Dendritic cell treated with granulocyte-macrophage colony-stimulating factor and Interleukin-4, amounts not matched to agents 40 ng/mL and 50 ng/mL, for 4 days (primary cell): ENCODE measurements around the gene CD70.
"Not testable (repeated sequence)": the region's sequence is repeated elsewhere in the genome, so short reads cannot be mapped to it uniquely, and the experiment has no call there.

Source experiments
- H3K27ac Mint-ChIP-seq: one replicate; pipeline ENCODE4 v1.8.0; 2022; ENCODE audit warnings: mild to moderate bottlenecking, mixed read lengths
- H3K27me3 Mint-ChIP-seq: one replicate; pipeline ENCODE4 v1.8.0; 2022; ENCODE audit warnings: mild to moderate bottlenecking, mixed read lengths
- H3K36me3 Mint-ChIP-seq: one replicate; pipeline ENCODE4 v1.8.0; 2022; ENCODE audit warnings: low read depth, mixed read lengths
- H3K4me1 Mint-ChIP-seq: one replicate; pipeline ENCODE4 v1.8.0; 2022; ENCODE audit warnings: low read depth, mixed read lengths
- H3K4me3 Mint-ChIP-seq: one replicate; pipeline ENCODE4 v1.8.0; 2022; ENCODE audit warnings: mild to moderate bottlenecking, moderate library complexity, mixed read lengths
- H3K9me3 Mint-ChIP-seq: one replicate; pipeline ENCODE4 v1.8.0; 2022; ENCODE audit warnings: mixed read lengths
- intact Hi-C: fragments of 100-400 bp; cut with micrococcal nuclease; formaldehyde crosslinking; loops from one replicate; pipeline ENCODE4 v1.15.0; 2022

CD70 gene, protein sequence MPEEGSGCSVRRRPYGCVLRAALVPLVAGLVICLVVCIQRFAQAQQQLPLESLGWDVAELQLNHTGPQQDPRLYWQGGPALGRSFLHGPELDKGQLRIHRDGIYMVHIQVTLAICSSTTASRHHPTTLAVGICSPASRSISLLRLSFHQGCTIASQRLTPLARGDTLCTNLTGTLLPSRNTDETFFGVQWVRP

DNA sequence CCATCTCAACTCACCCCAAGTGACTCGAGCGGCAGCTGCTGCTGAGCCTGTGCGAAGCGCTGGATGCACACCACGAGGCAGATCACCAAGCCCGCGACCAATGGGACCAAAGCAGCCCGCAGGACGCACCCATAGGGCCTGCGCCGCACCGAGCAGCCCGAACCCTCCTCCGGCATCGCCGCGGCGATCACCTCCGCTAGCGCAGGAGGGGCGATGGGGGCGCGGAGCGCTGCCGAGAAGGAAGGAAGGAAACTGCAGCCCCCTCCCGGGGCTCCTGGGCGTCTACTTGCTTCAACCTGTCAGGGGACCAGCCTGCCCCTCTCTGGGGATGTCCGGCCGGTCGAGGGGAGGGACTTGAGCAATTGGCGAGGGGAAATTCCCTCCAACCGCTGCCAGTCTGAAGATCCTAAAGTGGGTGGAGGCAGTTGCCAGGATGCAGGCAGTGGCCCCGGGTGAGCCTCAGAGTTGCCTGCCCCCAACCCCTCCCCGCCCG, at the start of gene CD70:
CD70 (minus strand) TSS at position 324 of the 493 bp plus-strand sequence; CDS start at position 176, 148 bp downstream.
- Mint-ChIP-seq H3K27me3 (peaks cover 94% of the 10 kb centered on the region), H3K9me3 (no peaks in the 10 kb centered on the region), H3K27ac (peak within 1 kb of the TSS; percentile 16), H3K4me3 (peak within 1 kb of the TSS; percentile 56), H3K4me1 (peaks cover 56% of the 10 kb centered on the region), H3K36me3 (no peaks in the 10 kb centered on the region)
- intact Hi-C loops: no loop called here

DNA sequence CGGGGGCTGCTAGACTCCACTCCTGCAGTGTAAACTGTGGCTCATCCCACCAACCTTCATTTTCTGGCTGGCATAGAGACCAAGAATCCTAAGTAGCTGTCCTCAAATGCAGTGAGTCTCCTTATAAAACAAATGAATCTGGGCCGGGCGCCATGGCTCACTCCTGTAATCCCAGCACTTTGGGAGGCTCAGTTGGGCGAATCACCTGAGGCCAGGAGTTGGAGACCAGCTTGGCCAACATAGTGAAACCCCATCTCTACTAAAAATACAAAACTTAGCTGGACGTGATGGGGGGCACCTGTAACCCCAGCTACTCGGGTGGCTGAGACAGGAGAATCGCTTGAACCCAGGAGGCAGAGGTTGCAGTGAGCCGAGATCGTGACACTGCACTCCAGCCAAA, 49.4 kb upstream of the CD70 start:
- H3K9me3 Mint-ChIP-seq, H3K4me3 Mint-ChIP-seq, H3K36me3 Mint-ChIP-seq, H3K27ac Mint-ChIP-seq, intact Hi-C loops: not testable (repeated sequence)
- H3K27me3 Mint-ChIP-seq: peaks cover 63% of the 10 kb centered on the region
- H3K4me1 Mint-ChIP-seq: peaks cover 21% of the 10 kb centered on the region

DNA sequence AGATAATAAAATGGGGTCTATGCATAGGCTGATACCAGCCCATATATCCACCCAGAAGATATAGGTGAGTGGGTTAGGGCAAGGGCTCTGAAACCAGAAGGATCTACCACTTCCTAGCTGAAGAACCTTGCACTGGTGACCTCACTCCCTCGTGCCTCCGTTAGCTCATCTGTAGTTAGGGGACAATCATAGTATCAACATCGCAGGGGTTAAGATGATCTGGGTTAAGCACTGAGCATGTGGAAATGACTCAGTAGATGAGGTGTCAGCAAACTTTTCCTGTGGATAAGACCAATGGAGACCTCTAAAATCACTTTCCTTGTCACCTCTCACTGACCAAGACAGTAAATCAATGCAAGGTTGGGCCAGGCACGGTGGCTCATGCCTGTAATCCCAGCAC, 48.5 kb upstream of the CD70 start:
- peaks cover 56% of the 10 kb centered on the region for H3K27me3 Mint-ChIP-seq
- intact Hi-C loops: loop anchor here (10.0 kb wide), 1 partner anchor 75 kb away; no protein-coding TSS in a partner anchor
- peaks cover 4% of the 10 kb centered on the region for H3K9me3 Mint-ChIP-seq
- H3K4me1 Mint-ChIP-seq: peaks cover 21% of the 10 kb centered on the region
- H3K36me3 Mint-ChIP-seq: no peaks in the 10 kb centered on the region
- no peak overlapping the region for H3K4me3 Mint-ChIP-seq
- H3K27ac Mint-ChIP-seq: no peak overlapping the region

DNA sequence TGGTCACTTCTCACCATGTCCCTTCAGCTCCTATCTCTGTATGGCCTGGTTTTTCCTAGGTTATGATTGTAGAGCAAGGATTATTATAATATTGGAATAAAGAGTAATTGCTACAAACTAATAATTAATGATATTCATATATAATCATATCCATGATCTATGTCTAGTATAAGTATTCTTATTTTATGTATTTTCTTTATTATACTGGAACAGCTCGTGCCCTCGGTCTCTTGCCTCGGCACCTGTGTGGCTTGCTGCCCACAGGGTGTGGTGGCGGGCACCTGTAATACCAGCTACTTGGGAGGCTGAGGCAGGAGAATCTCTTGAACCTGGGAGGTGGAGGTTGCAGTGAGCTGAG, 42.5 kb upstream of the CD70 start:
- peaks cover 55% of the 10 kb centered on the region for H3K27me3 Mint-ChIP-seq
- not testable (repeated sequence) for H3K27ac Mint-ChIP-seq, H3K36me3 Mint-ChIP-seq, H3K4me3 Mint-ChIP-seq, H3K9me3 Mint-ChIP-seq
- intact Hi-C loops: loop anchor here (2.0 to 10.0 kb wide), 2 partner anchors 81 to 117 kb away; no protein-coding TSS in a partner anchor
- peaks cover 13% of the 10 kb centered on the region for H3K4me1 Mint-ChIP-seq

DNA sequence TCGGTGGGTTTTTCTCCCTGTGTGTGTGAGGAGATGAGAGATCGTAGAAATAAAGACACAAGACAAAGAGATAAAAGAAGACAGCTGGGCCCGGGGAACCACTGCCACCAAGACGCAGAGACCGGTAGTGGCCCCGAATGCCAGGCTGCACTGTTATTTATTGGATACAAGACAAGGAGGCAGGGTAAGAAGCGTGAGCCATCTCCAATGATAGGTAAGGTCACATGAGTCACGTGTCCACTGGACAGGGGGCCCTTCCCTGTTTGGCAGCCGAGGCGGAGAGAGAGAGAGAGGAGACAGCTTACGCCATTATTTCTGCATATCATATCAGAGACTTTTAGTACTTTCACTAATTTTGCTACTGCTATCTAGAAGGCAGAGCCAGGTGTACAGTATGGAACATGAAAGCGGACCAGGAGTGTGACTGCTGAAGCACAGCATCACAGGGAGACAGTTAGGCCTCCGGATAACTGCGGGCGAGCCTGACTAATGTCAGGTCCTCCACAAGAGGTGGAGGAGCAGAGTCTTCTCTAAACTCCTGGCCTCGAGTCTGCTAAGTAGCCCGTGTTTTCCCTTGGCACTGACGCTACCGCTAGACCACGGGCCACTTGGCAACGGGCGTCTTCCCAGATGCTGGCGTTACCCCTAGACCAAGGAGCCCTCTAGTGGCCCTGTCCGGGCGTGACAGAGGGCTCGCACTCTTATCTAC, 42.0 kb upstream of the CD70 start:
- H3K27me3 Mint-ChIP-seq: peaks cover 53% of the 10 kb centered on the region
- not testable (repeated sequence) for H3K36me3 Mint-ChIP-seq, H3K9me3 Mint-ChIP-seq, H3K4me1 Mint-ChIP-seq, H3K27ac Mint-ChIP-seq, H3K4me3 Mint-ChIP-seq
- intact Hi-C loops: loop anchor here (1.0 to 10.0 kb wide), 3 partner anchors 82 to 230 kb away; no protein-coding TSS in a partner anchor

DNA sequence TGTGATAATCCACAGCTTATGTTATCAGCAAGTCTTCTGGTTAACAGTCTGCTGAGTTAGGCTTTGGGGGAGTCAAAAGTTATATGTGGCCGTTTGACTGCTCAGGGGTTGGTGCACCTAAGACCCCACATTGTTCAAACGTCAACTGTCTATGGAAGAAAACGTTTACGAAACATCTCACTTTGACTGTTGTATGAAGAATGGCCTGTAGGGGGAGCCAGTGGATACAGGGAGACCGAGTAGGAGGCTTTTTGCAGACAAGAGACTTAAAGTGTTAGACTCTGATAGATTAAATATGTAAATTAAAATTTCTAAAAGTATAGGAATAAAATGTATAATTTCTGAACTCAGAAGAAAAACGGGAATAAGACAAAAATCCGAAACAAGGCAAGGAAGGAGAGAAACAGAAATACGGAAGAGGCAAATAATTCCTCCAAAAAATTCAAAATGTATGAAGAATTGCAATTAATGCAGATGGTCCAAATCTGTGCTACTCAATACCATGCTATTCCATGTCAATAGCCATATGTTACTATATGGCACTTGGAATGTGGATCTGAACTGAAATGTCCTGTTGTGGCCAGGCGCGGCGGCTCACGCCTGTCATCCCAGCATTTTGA, 41.2 kb upstream of the CD70 start:
- peaks cover 15% of the 10 kb centered on the region for H3K9me3 Mint-ChIP-seq
- H3K4me3 Mint-ChIP-seq: no peak overlapping the region
- intact Hi-C loops: loop anchor here (1.0 to 10.0 kb wide), 3 partner anchors 83 to 231 kb away; no protein-coding TSS in a partner anchor
- H3K27me3 Mint-ChIP-seq: peaks cover 52% of the 10 kb centered on the region
- H3K4me1 Mint-ChIP-seq: peaks cover 9% of the 10 kb centered on the region
- H3K36me3 Mint-ChIP-seq: peaks cover 2% of the 10 kb centered on the region
- H3K27ac Mint-ChIP-seq: no peak overlapping the region

DNA sequence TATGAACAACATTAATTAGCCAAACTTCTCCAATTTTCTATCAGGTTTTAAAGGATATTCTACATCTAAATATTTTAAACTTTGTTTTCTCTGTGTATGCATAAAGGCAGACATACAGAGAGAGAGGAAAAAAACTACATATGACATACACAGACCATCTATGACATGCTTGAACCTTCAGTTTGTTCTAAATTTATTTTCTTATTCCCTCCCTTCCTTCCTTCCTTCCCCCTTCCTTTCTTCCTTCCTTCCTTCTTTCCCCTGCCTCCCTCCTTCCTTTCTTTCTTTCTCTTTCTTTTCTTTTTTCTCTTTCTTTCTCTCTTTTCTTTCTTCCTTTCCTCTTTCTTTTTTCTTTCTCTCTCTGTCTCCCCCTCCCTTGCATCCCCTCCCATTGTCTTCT, 35.8 kb upstream of the CD70 start:
- no peak overlapping the region for H3K4me3 Mint-ChIP-seq
- H3K4me1 Mint-ChIP-seq: peaks cover 12% of the 10 kb centered on the region
- no peak overlapping the region for H3K27ac Mint-ChIP-seq
- H3K27me3 Mint-ChIP-seq: peaks cover 66% of the 10 kb centered on the region
- intact Hi-C loops: loop anchor here (10.0 kb wide), 1 partner anchor 72 kb away; no protein-coding TSS in a partner anchor
- peaks cover 7% of the 10 kb centered on the region for H3K36me3 Mint-ChIP-seq
- peaks cover 13% of the 10 kb centered on the region for H3K9me3 Mint-ChIP-seq

DNA sequence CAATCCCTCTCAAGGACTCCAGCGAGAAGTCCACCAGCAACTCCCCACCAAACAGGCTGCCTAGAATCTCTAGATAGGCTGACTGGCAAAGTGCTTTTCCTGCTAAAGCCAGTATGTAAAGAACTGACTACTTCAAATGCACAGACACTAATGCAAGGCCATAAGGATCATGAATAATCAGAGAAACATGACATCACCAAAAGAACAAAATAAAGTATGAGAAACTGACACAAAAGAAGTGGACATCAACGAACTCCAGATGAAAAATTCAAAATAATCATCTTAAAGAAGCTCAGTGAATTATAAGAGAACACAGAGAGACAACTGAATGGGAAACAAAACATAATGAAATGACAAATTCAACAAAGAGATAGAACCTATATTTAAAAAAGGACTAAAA, 26.4 kb upstream of the CD70 start:
- Mint-ChIP-seq H3K27ac (no peak overlapping the region), H3K4me3 (no peak overlapping the region), H3K4me1 (peaks cover 9% of the 10 kb centered on the region), H3K27me3 (peaks cover 76% of the 10 kb centered on the region), H3K36me3 (no peaks in the 10 kb centered on the region), H3K9me3 (peaks cover 27% of the 10 kb centered on the region)
- intact Hi-C loops: no loop called here

DNA sequence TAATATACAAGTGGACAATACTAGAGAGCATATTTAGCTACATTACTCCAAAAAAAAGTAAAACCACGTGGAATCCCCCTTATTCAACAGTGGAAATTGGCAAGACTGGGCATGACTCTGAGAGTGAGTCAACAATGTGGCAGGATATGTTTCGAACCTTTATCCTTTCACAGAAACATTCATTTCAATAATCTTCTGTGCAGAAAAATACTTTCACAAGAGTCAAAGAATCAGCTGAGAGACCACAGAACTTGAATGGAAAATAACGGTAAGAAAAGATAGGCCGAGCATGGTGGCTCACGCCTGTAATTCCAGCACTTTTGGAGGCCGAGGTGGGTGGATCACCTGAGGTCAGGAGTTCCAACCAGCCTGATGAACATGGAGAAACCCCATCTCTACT, 25.1 kb upstream of the CD70 start:
- no peak overlapping the region for H3K4me3 Mint-ChIP-seq
- H3K27ac Mint-ChIP-seq: no peak overlapping the region

DNA sequence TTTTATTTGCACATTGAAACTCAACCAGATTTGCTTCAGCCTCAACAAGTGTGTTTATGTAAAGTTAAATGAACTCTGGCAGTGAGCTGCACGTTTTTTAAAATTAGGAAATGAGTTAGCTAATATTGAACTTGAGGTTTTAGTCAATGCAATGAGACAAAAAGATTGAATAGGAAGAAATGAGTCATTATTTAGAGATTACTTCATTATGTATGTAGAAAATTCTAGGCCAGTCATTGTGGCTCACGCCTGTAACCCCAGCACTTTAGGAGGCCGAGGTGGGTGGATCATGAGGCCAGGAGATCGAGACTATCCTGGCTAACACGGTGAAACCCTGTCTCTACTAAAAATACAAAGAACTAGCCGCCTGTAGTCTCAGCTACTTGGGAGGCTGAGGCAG, 22.8 kb upstream of the CD70 start:
- Mint-ChIP-seq H3K4me3 (no peak overlapping the region), H3K9me3 (peaks cover 12% of the 10 kb centered on the region), H3K27ac (no peak overlapping the region)

More for the DNA sequence above, 25.1 kb upstream of the CD70 start:
- Mint-ChIP-seq H3K27me3 (peaks cover 78% of the 10 kb centered on the region), H3K36me3 (no peaks in the 10 kb centered on the region), H3K9me3 (peaks cover 27% of the 10 kb centered on the region), H3K4me1 (peaks cover 9% of the 10 kb centered on the region)
- intact Hi-C loops: no loop called here

DNA sequence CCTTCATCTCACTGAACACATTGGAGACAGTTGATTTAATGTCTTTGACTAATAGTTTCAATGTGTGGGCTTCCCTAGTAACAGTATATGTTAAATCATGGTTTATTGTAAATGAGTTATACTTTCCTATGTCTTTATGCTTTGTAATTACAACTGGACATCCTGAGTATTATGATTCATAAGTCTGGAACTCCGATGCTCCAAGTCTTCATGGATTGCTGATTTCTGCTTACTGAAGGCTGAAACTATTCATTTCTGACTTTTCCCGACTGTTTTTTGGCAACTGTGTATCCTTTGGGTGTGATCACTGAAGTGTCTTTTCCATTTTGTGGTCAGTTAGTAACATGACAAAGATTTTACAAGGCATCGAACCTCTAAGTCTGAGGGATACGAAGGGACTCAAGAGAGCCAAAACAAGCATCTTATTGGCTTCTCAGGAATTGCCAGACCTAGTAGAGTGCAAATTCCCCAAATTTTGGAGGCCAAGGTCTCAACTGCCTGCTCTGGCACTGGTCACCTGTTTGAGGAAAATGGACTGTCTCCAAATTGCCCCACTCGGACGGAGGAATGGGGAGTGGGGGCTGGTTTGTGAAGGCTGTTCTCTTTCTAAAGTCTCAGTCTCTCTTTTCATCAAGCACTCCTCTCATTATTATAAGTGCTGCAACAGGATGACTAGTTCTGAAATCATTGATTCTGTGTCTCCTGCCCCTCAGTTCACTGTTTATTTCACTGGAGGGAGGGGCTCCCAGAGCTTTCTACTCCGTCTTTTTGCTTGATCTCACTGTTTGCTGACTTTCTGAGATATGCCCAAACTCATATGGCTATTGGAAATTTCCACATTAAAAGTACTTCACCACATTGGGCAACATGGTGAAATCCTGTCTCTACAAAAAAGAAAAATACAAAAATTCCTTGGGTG, 20.2 kb upstream of the CD70 start:
- H3K36me3 Mint-ChIP-seq: no peaks in the 10 kb centered on the region
- peaks cover 70% of the 10 kb centered on the region for H3K27me3 Mint-ChIP-seq
- intact Hi-C loops: no loop called here
- no peak overlapping the region for H3K4me3 Mint-ChIP-seq
- no peak overlapping the region for H3K27ac Mint-ChIP-seq
- no peaks in the 10 kb centered on the region for H3K9me3 Mint-ChIP-seq
- H3K4me1 Mint-ChIP-seq: peaks cover 9% of the 10 kb centered on the region

More for the DNA sequence above, 22.8 kb upstream of the CD70 start:
- intact Hi-C loops: no loop called here
- H3K4me1 Mint-ChIP-seq: peaks cover 9% of the 10 kb centered on the region
- peaks cover 79% of the 10 kb centered on the region for H3K27me3 Mint-ChIP-seq
- no peaks in the 10 kb centered on the region for H3K36me3 Mint-ChIP-seq

DNA sequence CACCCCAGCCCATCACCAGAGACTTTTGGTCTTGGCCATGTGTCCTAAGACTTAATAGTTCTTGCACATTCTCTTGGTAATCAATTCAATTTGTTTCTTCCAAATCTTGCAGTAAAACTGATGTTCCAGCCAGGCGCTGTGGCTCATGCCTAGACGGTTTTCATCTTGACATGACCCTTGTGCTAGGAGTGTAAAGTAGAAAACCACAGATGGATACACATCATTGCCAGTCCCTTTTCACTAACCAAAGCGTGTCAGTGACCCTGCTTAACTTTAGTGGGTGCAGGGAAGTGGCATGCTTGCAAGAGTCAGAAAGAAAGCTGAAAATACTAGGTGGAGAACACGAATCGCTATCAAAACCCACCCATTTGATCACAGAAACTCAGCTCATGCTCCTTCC, 18.0 kb upstream of the CD70 start:
- Mint-ChIP-seq H3K36me3 (no peaks in the 10 kb centered on the region), H3K4me1 (peaks cover 16% of the 10 kb centered on the region), H3K9me3 (no peaks in the 10 kb centered on the region), H3K27me3 (peaks cover 56% of the 10 kb centered on the region), H3K27ac (no peak overlapping the region), H3K4me3 (no peak overlapping the region)
- intact Hi-C loops: no loop called here

DNA sequence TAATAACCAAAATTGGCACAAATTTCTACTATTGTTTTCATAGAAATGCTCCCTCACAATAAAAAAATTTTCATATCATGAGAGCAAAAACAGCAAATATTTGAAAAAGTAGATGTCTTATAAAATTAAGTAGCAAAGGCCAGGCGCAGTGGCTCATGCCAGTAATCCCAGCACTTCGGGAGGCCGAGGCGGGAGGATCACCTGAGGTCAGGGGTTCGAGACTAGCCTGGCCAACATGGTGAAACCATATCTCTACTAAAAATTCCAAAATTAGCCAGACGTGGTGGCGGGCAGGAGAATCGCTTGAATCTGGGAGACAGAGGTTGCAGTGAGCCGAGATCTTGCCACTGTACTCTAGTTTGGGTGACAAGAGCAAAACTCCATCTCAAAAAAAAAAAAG, 17.2 kb upstream of the CD70 start:
- H3K4me3 Mint-ChIP-seq, H3K9me3 Mint-ChIP-seq, intact Hi-C loops, H3K36me3 Mint-ChIP-seq, H3K27ac Mint-ChIP-seq: not testable (repeated sequence)
- Mint-ChIP-seq H3K4me1 (peaks cover 16% of the 10 kb centered on the region), H3K27me3 (peaks cover 56% of the 10 kb centered on the region)
